NB4 (cell line): Measurements from ENCODE around the gene NBR1.
"Not testable (repeated sequence)": the region's sequence is repeated elsewhere in the genome, so short reads cannot be mapped to it uniquely, and the experiment has no call there.

Source experiments
- DNase-seq: peaks from one replicate; pipeline ENCODE4 v3.0.0; 2010; ENCODE audit warnings: low read depth
- H3K4me3 ChIP-seq: one replicate; pipeline ENCODE4 v1.5.1; 2011; ENCODE audit warnings: mild to moderate bottlenecking, low read depth, low read length, moderate library complexity
- MAX ChIP-seq: IDR thresholded peaks from 2 replicates; pipeline ENCODE4 v1.6.1; 2011; ENCODE audit warnings: low read depth, low read length
- MYC ChIP-seq: IDR thresholded peaks from 2 replicates; pipeline ENCODE4 v1.6.1; 2011; ENCODE audit warnings: low read depth, low read length
- POLR2A ChIP-seq: IDR thresholded peaks from 2 replicates; pipeline ENCODE4 v1.6.1; 2011; ENCODE audit warnings: mild to moderate bottlenecking; ENCODE audit not compliant: insufficient read length; ENCODE audit errors: extremely low read depth
- TF ChIP-seq, protein P1 (sequence below): IDR thresholded peaks from one replicate; pipeline ENCODE4 v1.5.1; 2012; ENCODE audit warnings: low read depth, low read length

The NBR1 gene

DNA sequence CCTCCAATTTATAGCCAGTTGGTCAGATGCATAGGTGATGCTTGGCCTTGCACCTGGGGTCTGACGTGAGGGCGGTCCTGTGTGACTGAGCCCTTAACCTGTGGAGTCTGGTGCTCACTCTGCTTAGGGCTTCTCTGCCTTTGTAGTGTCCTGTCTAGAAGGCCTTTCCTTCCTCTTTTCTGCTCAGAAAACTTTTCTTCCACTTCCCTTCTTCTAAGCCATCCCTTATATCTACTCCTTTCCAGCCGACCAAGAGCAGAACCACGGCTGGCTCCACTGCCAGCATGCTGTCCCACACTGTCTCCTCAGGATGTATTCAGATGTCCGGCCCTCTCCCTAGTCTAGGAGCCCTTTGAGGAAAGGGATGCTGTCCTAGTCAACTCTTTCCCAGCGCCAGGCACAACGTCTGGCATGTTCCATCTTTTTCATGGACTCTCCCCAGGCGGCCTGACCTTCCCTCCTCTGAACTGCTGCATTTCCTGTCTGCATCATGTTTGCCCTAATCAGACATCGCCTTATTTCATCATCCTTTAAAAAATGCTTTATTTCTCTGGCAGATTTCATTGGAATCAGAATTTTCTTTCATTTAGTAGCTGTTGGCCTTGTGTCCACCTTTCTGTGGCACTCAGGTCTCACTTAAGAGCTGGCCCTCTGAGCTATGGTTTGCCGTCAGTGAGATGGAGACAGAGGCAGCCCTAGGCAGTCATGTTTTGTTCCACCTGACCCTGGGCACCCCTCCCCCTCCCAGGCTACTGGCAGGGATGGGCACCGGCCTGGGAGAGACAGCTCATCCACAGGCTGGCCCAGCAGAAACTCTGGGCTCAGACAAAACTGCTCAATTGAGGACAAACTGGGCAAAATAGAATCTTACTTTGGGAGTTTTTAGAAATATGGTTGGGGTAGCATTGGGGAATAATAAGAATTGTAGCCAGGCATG is 30.4 kb upstream of the NBR1 start:
- TF ChIP-seq POLR2A, result no peak
- TF ChIP-seq MYC, result no peak
- TF ChIP-seq, protein P1, sequence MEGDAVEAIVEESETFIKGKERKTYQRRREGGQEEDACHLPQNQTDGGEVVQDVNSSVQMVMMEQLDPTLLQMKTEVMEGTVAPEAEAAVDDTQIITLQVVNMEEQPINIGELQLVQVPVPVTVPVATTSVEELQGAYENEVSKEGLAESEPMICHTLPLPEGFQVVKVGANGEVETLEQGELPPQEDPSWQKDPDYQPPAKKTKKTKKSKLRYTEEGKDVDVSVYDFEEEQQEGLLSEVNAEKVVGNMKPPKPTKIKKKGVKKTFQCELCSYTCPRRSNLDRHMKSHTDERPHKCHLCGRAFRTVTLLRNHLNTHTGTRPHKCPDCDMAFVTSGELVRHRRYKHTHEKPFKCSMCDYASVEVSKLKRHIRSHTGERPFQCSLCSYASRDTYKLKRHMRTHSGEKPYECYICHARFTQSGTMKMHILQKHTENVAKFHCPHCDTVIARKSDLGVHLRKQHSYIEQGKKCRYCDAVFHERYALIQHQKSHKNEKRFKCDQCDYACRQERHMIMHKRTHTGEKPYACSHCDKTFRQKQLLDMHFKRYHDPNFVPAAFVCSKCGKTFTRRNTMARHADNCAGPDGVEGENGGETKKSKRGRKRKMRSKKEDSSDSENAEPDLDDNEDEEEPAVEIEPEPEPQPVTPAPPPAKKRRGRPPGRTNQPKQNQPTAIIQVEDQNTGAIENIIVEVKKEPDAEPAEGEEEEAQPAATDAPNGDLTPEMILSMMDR, result no peak
- TF ChIP-seq MAX, result no peak
- H3K4me3 ChIP-seq, result no peak overlapping the region
- peak; percentile 26 for DNase-seq

DNA sequence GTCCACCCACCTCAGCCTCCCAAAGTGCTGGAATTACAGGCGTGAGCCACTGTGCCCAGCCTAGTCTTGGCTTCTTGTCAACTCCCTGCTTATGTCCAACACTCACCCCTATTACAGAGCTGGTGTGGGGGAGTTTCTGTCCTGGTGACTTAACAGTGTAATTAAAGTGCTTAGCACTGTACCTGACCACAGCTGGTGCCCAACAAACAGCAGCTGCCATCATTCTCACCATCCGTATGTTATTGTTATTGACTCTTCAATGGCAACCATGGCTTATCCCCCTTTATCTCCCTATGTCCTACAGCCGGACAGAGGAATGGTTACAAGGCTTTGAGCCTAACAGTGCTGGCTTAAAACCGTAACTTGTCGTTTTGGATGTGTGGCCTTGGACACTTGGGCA is 28.9 kb upstream of the NBR1 start:
- no peak overlapping the region for H3K4me3 ChIP-seq
- no peak for TF ChIP-seq MAX
- TF ChIP-seq, protein P1, result no peak
- no peak for TF ChIP-seq MYC
- no peak for TF ChIP-seq POLR2A
- peak; percentile 28 for DNase-seq

- no peak for DNase-seq
- TF ChIP-seq, protein P1, result no peak
- H3K4me3 ChIP-seq, result no peak overlapping the region
Measured at GRCh38 chr17:43143201-43143600, 27.8 kb upstream of the NBR1 start.

- DNase-seq, result no peak
- no peak for TF ChIP-seq MAX
- TF ChIP-seq, protein P1, result no peak
- no peak for TF ChIP-seq POLR2A
- TF ChIP-seq MYC, result no peak
- no peak overlapping the region for H3K4me3 ChIP-seq
Measured at GRCh38 chr17:43146649-43147048, 24.4 kb upstream of the NBR1 start.

- no peak for DNase-seq
- TF ChIP-seq, protein P1, result no peak
- no peak for TF ChIP-seq MAX
- no peak for TF ChIP-seq POLR2A
- no peak for TF ChIP-seq MYC
Measured at GRCh38 chr17:43151880-43152456, 19.0 kb upstream of the NBR1 start.

GRCh38 chr17:43153197-43153835 is 17.7 kb upstream of the NBR1 start:
- H3K4me3 ChIP-seq, DNase-seq: not testable (repeated sequence)

More at GRCh38 chr17:43151880-43152456, 19.0 kb upstream of the NBR1 start:
- H3K4me3 ChIP-seq, result no peak overlapping the region
